ENCODE data around the gene MFSD6. TPM values are rescaled to one million over a fixed set of nuclear protein-coding genes. Genes with fewer than 3 reads are reported as not detected.

MFSD6 gene
- total RNA-seq, 5 donors from 2014 or later (not counting 1 experiment from before 2014, with no cell fraction given), result 42.3 to 47.4 (median 44.4) TPM

DNA sequence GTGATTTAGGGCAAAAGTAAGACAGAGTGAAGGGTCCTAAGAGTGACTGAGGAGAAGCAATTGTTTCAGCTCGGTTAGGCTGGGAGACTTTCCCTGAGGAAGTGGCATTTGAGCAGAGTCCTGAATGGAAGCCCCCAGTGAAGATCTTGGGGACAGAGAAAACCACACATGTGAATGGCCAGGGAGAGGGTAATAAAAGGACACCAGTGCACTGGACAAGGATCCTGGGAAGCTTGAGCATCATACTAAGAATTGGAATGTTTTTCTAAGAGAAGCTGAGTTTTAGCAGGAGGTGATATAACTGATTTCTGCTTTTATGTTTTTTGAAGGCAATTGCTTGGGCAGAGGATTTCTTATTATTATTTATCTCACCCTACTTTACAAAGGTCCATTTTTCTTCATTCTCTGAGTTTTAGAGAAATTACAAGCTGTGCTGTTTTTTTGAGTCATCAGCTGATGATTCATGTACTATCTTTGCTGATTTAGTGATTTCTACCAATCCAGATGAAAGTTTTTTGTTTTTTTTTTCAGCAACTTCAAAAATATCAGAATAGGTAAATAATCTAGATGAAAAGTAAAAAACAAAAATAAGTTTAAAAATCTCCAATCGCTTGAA, 43.5 kb downstream of the MFSD6 start:
- POLR2A ChIA-PET, result no interaction called here
- Histone ChIP-seq H3K27me3 (replicated peaks in 1 of 2; ENCODE audit: control insufficient read depth in 2 of 2, extremely low read depth in 1 of 2, insufficient read depth in 2 of 2, low read length in 1 of 2) (no peaks in the 10 kb centered on the region), H3K9me3 (no peaks in the 10 kb centered on the region), H3K4me3 (ENCODE audit: control insufficient read depth in 1 of 2, extremely low read depth in 1 of 2, low read length in 1 of 2) (no peak overlapping the region), H3K36me3 (ENCODE audit: control insufficient read depth in 2 of 2, extremely low read depth in 1 of 2, insufficient read depth in 1 of 2, low read length in 1 of 2) (peaks cover 4 to 20% of the 10 kb centered on the region in 2 donors), H3K27ac (ENCODE audit: low read length) (no peak overlapping the region), H3K4me1 (ENCODE audit: control insufficient read depth in 1 of 2, extremely low read depth in 1 of 2, insufficient read depth in 2 of 2, low read length in 2 of 2) (no peaks in the 10 kb centered on the region)
- CTCF ChIA-PET, result no interaction called here
- 100% methylated on average over 1 of the region's 2 CpGs for WGBS (ENCODE audit: insufficient coverage)
- ATAC-seq (replicated peaks in 1 of 4) (no peak), DNase-seq (no peak)
- Mint-ChIP-seq H3K27ac (peak overlapping the region in 1 of 2 donors; percentile 12), H3K4me1 (peaks cover 50 to 64% (median 52%) of the 10 kb centered on the region in 3 donors), H3K36me3 (peaks cover 52% of the 10 kb centered on the region), H3K27me3 (no peaks in the 10 kb centered on the region), H3K4me3 (no peak overlapping the region), H3K9me3 (no peaks in the 10 kb centered on the region)

DNA sequence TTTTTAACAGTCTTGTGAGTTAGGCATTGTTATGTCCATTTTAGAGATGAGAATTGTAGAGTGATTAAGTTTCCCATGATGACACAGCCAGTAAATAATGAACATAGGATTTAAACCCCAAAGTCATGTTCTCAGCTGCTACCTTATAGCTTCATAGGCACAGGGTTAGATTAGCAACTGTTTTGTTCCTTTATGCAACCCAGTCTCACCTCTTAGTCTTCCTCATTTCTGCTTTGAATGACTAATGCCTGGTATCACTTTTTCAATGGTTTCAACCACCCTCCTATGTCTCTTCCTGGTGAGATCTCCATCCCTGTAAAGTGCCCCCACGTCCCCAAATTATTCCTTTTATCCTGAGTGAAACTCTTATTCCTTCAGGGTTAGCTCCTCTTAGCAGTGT, 44.3 kb downstream of the MFSD6 start:
- Histone ChIP-seq H3K27ac (ENCODE audit: low read length) (no peak overlapping the region), H3K9me3 (no peaks in the 10 kb centered on the region), H3K4me3 (ENCODE audit: control insufficient read depth in 1 of 2, extremely low read depth in 1 of 2, low read length in 1 of 2) (no peak overlapping the region), H3K27me3 (replicated peaks in 1 of 2; ENCODE audit: control insufficient read depth in 2 of 2, extremely low read depth in 1 of 2, insufficient read depth in 2 of 2, low read length in 1 of 2) (no peaks in the 10 kb centered on the region), H3K36me3 (ENCODE audit: control insufficient read depth in 2 of 2, extremely low read depth in 1 of 2, insufficient read depth in 1 of 2, low read length in 1 of 2) (peaks cover 4 to 27% of the 10 kb centered on the region in 2 donors), H3K4me1 (ENCODE audit: control insufficient read depth in 1 of 2, extremely low read depth in 1 of 2, insufficient read depth in 2 of 2, low read length in 2 of 2) (no peaks in the 10 kb centered on the region)
- Mint-ChIP-seq H3K36me3 (peaks cover 60% of the 10 kb centered on the region), H3K27me3 (no peaks in the 10 kb centered on the region), H3K4me1 (peaks cover 53 to 64% (median 54%) of the 10 kb centered on the region in 3 donors), H3K9me3 (no peaks in the 10 kb centered on the region), H3K27ac (peak overlapping the region in 1 of 2 donors; percentile 26), H3K4me3 (no peak overlapping the region)
- POLR2A ChIA-PET, result no interaction called here
- WGBS (ENCODE audit: insufficient coverage), result no CpG with 5 or more reads among the region's 1 CpG
- ATAC-seq (replicated peaks in 1 of 4), result no peak
- CTCF ChIA-PET, result no interaction called here
- DNase-seq, result no peak

DNA sequence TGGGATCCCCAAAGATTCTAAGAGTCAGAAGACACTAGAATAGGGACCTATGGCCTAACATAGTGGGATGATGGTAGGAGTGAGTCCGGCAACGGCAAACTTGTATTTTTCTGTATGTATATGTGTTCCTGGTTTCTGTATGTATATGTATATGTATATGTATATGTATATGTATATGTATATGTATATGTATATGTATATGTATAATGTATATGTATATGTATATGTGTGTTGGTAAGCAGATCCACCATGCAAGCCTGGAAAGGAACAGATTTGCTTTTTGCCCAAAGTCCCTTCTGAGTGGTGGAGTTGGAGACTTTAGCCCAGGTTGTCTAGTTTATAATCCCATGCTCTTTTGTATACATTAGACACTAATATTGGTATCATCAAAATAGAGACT, 46.6 kb downstream of the MFSD6 start:
- Mint-ChIP-seq H3K4me3 (no peak overlapping the region), H3K27ac (no peak overlapping the region), H3K36me3 (peaks cover 63% of the 10 kb centered on the region), H3K27me3 (no peaks in the 10 kb centered on the region), H3K4me1 (peaks cover 58 to 76% (median 66%) of the 10 kb centered on the region in 3 donors), H3K9me3 (no peaks in the 10 kb centered on the region)
- Histone ChIP-seq H3K4me3 (ENCODE audit: control insufficient read depth in 1 of 2, extremely low read depth in 1 of 2, low read length in 1 of 2) (no peak overlapping the region), H3K9me3 (no peaks in the 10 kb centered on the region), H3K27me3 (replicated peaks in 1 of 2; ENCODE audit: control insufficient read depth in 2 of 2, extremely low read depth in 1 of 2, insufficient read depth in 2 of 2, low read length in 1 of 2) (no peaks in the 10 kb centered on the region), H3K27ac (ENCODE audit: low read length) (no peak overlapping the region), H3K4me1 (ENCODE audit: control insufficient read depth in 1 of 2, extremely low read depth in 1 of 2, insufficient read depth in 2 of 2, low read length in 2 of 2) (no peaks in the 10 kb centered on the region), H3K36me3 (ENCODE audit: control insufficient read depth in 2 of 2, extremely low read depth in 1 of 2, insufficient read depth in 1 of 2, low read length in 1 of 2) (peaks cover 4 to 32% of the 10 kb centered on the region in 2 donors)
- ChIA-PET POLR2A (no interaction called here), CTCF (no interaction called here)
- DNase-seq (no peak), ATAC-seq (replicated peaks in 1 of 4) (no peak)
- no CpG with 5 or more reads among the region's 2 CpGs for WGBS (ENCODE audit: insufficient coverage)

DNA sequence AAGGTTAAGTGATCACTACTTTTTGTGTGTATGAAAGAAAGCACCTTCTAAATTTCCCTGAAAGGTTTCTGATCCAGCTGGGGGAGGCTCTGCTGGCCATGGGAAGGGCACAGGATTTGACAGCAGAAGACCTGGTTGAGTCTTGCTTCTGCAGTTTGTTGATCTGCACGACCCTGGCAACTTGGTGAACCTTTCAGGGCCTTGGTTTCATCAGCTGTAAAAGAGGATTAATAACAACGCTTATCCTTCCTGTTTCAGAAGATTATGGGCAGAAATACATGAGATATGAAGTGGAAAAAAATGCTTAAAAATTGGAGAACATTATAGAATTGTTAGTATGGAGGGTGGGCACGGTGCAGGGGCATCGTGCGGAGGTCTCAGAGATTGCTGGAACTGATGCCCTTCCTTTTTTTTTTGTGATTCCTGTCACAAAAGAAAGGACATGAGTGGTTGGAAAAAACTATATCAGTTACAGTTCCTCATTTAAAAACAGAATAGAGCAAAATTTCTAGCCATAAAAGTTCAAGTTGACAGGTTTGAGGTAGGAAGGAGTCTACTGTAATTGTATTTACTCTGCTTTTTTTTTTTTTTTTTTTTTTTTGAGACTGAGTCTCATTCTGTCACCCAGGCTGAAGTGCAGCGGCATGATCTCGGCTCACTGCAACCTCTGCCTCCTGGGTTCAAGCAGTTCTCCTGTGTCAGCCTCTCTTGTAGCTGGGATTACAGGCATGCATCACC, 47.4 kb downstream of the MFSD6 start:
- ATAC-seq (replicated peaks in 1 of 4) (no peak), DNase-seq (no peak)
- Mint-ChIP-seq H3K27me3 (no peaks in the 10 kb centered on the region), H3K27ac (no peak overlapping the region), H3K4me1 (peaks cover 66 to 77% (median 69%) of the 10 kb centered on the region in 3 donors), H3K9me3 (no peaks in the 10 kb centered on the region), H3K4me3 (no peak overlapping the region), H3K36me3 (peaks cover 65% of the 10 kb centered on the region)
- peaks cover 4 to 32% of the 10 kb centered on the region in 2 donors for H3K36me3 ChIP-seq (ENCODE audit: control insufficient read depth in 2 of 2, extremely low read depth in 1 of 2, insufficient read depth in 1 of 2, low read length in 1 of 2)
- no peaks in the 10 kb centered on the region for H3K27me3 ChIP-seq (replicated peaks in 1 of 2; ENCODE audit: control insufficient read depth in 2 of 2, extremely low read depth in 1 of 2, insufficient read depth in 2 of 2, low read length in 1 of 2)
- WGBS (ENCODE audit: insufficient coverage), result 86% methylated on average over 2 of the region's 7 CpGs
- no peak overlapping the region for H3K4me3 ChIP-seq (ENCODE audit: control insufficient read depth in 1 of 2, extremely low read depth in 1 of 2, low read length in 1 of 2)
- ChIA-PET POLR2A (no interaction called here), CTCF (interaction anchor here in 1 of 2 donors (0.7 kb wide), 1 partner anchor 9 kb away, joined by 6 read pairs; no protein-coding TSS in a partner anchor)
- H3K4me1 ChIP-seq (ENCODE audit: control insufficient read depth in 1 of 2, extremely low read depth in 1 of 2, insufficient read depth in 2 of 2, low read length in 2 of 2), result no peaks in the 10 kb centered on the region
- no peaks in the 10 kb centered on the region for H3K9me3 ChIP-seq
- H3K27ac ChIP-seq (ENCODE audit: low read length), result no peak overlapping the region

- H3K27me3 ChIP-seq (replicated peaks in 1 of 2; ENCODE audit: control insufficient read depth in 2 of 2, extremely low read depth in 1 of 2, insufficient read depth in 2 of 2, low read length in 1 of 2), result no peaks in the 10 kb centered on the region
- ChIA-PET POLR2A (no interaction called here), CTCF (no interaction called here)
- H3K36me3 ChIP-seq (ENCODE audit: control insufficient read depth in 2 of 2, extremely low read depth in 1 of 2, insufficient read depth in 1 of 2, low read length in 1 of 2), result peaks cover 0 to 32% of the 10 kb centered on the region in 2 donors
- H3K9me3 ChIP-seq, result no peaks in the 10 kb centered on the region
- no peaks in the 10 kb centered on the region for H3K4me1 ChIP-seq (ENCODE audit: control insufficient read depth in 1 of 2, extremely low read depth in 1 of 2, insufficient read depth in 2 of 2, low read length in 2 of 2)
- ATAC-seq (replicated peaks in 1 of 4) (no peak), DNase-seq (no peak)
- H3K27me3 Mint-ChIP-seq, result no peaks in the 10 kb centered on the region
- no peak overlapping the region for H3K4me3 Mint-ChIP-seq
- peaks cover 57% of the 10 kb centered on the region for H3K36me3 Mint-ChIP-seq
- H3K27ac Mint-ChIP-seq, result no peak overlapping the region
- no peaks in the 10 kb centered on the region for H3K9me3 Mint-ChIP-seq
- no peak overlapping the region for H3K4me3 ChIP-seq (ENCODE audit: control insufficient read depth in 1 of 2, extremely low read depth in 1 of 2, low read length in 1 of 2)
- peaks cover 57 to 73% (median 66%) of the 10 kb centered on the region in 3 donors for H3K4me1 Mint-ChIP-seq
- no CpG with 5 or more reads among the region's 7 CpGs for WGBS (ENCODE audit: insufficient coverage)
- no peak overlapping the region for H3K27ac ChIP-seq (ENCODE audit: low read length)
Measured at GRCh38 chr2:190456833-190457232, 48.7 kb downstream of the MFSD6 start.

DNA sequence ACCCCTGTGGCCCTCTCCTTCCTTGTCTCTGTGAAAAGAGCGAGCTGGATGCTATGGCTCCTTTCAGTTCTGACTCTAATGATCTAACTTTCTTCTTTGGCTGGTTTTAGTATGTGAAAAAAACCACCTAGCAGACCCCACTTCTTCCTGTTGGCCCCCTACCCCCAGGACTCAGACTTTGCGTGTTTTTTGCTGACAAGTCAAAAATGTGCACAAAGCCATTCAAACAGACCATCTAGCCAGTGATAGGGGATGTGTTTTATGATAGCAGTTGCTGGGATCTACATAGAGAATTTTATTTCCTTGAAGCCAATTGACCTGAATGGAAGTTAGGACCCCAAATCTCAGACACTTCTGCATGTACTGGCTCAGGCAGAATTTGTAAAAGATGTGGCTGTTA, 49.1 kb downstream of the MFSD6 start:
- Mint-ChIP-seq H3K4me1 (peaks cover 61 to 76% (median 68%) of the 10 kb centered on the region in 3 donors), H3K36me3 (peaks cover 57% of the 10 kb centered on the region), H3K4me3 (no peak overlapping the region), H3K27me3 (no peaks in the 10 kb centered on the region), H3K9me3 (no peaks in the 10 kb centered on the region), H3K27ac (no peak overlapping the region)
- Histone ChIP-seq H3K4me1 (ENCODE audit: control insufficient read depth in 1 of 2, extremely low read depth in 1 of 2, insufficient read depth in 2 of 2, low read length in 2 of 2) (no peaks in the 10 kb centered on the region), H3K4me3 (ENCODE audit: control insufficient read depth in 1 of 2, extremely low read depth in 1 of 2, low read length in 1 of 2) (no peak overlapping the region), H3K9me3 (no peaks in the 10 kb centered on the region), H3K27me3 (replicated peaks in 1 of 2; ENCODE audit: control insufficient read depth in 2 of 2, extremely low read depth in 1 of 2, insufficient read depth in 2 of 2, low read length in 1 of 2) (no peaks in the 10 kb centered on the region), H3K36me3 (ENCODE audit: control insufficient read depth in 2 of 2, extremely low read depth in 1 of 2, insufficient read depth in 1 of 2, low read length in 1 of 2) (peaks cover 0 to 32% of the 10 kb centered on the region in 2 donors), H3K27ac (ENCODE audit: low read length) (no peak overlapping the region)
- no peak for DNase-seq
- WGBS (ENCODE audit: insufficient coverage), result no CpG with 5 or more reads among the region's 2 CpGs
- ATAC-seq (replicated peaks in 1 of 4), result no peak
- POLR2A ChIA-PET, result no interaction called here
- CTCF ChIA-PET, result no interaction called here
